ENCODE data around the gene RNASEH1. TPM values are rescaled to one million over a fixed set of nuclear protein-coding genes. Genes with fewer than 3 reads are reported as not detected.

RNASEH1 gene
- total and polyA plus RNA-seq, 2 of the 13 experiments (the other 11 are each of a cell fraction or from before 2014, with no cell fraction given) = 14.5 to 57.4 TPM

DNA sequence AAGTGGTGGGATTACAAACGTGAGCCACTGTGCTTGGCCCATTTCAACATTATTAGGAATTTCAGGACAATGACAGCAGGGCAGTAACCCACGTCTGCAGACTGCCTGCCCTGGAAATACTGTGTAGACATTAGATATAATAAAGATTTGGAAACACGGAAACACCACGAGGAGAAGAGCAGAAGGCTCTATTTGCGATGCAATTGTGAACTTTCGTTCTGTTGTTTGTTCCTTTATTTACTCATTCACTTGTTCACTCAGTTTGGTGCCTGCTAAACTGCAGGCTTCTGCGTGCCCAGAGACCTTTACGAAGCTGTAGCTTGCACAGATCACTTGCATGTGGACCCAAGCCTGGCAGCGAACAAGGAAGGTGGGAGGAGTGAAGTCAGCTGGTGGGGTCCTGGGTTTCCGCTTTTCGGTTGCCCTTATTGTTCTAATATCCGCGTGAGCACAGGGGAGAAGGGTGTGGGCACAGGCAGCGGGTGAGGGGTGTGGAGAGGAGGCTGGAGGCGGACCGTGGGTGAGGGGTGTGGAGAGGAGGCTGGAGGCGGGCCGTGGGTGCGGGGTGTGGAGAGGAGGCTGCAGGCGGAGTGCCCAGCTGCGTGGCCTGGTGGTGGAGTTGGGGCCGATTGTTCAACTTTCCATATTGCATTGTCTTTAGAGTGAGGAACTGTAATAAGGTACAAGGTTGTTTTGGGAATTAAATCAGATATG lies 40.2 kb upstream of the RNASEH1 start (continued):
- TF ChIP-seq, protein P1, sequence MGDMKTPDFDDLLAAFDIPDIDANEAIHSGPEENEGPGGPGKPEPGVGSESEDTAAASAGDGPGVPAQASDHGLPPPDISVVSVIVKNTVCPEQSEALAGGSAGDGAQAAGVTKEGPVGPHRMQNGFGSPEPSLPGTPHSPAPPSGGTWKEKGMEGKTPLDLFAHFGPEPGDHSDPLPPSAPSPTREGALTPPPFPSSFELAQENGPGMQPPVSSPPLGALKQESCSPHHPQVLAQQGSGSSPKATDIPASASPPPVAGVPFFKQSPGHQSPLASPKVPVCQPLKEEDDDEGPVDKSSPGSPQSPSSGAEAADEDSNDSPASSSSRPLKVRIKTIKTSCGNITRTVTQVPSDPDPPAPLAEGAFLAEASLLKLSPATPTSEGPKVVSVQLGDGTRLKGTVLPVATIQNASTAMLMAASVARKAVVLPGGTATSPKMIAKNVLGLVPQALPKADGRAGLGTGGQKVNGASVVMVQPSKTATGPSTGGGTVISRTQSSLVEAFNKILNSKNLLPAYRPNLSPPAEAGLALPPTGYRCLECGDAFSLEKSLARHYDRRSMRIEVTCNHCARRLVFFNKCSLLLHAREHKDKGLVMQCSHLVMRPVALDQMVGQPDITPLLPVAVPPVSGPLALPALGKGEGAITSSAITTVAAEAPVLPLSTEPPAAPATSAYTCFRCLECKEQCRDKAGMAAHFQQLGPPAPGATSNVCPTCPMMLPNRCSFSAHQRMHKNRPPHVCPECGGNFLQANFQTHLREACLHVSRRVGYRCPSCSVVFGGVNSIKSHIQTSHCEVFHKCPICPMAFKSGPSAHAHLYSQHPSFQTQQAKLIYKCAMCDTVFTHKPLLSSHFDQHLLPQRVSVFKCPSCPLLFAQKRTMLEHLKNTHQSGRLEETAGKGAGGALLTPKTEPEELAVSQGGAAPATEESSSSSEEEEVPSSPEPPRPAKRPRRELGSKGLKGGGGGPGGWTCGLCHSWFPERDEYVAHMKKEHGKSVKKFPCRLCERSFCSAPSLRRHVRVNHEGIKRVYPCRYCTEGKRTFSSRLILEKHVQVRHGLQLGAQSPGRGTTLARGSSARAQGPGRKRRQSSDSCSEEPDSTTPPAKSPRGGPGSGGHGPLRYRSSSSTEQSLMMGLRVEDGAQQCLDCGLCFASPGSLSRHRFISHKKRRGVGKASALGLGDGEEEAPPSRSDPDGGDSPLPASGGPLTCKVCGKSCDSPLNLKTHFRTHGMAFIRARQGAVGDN (CRISPR knock-in tag; IDR thresholded peaks at IDR 0.05) = peak; percentile 59
- TF ChIP-seq NFRKB (IDR thresholded peaks at IDR 0.05) (no peak), ZNF607 (CRISPR knock-in tag; IDR thresholded peaks at IDR 0.05; ENCODE audit: borderline replicate concordance) (no peak), ZNF562 (CRISPR knock-in tag; IDR thresholded peaks at IDR 0.05; ENCODE audit: borderline replicate concordance) (no peak), ZBTB38 (CRISPR knock-in tag; IDR thresholded peaks at IDR 0.05) (0 out of 2 replicates have a peak, but pooled peaks have one; percentile 30), AGO1 (IDR thresholded peaks at IDR 0.05; ENCODE audit: low read depth, low read length, poor library complexity, severe bottlenecking) (peak; percentile 36), MED1 (CRISPR knock-in tag; IDR thresholded peaks at IDR 0.05) (no peak)
- TF ChIP-seq, protein P2, sequence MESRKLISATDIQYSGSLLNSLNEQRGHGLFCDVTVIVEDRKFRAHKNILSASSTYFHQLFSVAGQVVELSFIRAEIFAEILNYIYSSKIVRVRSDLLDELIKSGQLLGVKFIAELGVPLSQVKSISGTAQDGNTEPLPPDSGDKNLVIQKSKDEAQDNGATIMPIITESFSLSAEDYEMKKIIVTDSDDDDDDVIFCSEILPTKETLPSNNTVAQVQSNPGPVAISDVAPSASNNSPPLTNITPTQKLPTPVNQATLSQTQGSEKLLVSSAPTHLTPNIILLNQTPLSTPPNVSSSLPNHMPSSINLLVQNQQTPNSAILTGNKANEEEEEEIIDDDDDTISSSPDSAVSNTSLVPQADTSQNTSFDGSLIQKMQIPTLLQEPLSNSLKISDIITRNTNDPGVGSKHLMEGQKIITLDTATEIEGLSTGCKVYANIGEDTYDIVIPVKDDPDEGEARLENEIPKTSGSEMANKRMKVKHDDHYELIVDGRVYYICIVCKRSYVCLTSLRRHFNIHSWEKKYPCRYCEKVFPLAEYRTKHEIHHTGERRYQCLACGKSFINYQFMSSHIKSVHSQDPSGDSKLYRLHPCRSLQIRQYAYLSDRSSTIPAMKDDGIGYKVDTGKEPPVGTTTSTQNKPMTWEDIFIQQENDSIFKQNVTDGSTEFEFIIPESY (CRISPR knock-in tag; IDR thresholded peaks at IDR 0.05) = peak; percentile 72; the same call in 1 of the 2 replicates
- TF ChIP-seq, protein P3, sequence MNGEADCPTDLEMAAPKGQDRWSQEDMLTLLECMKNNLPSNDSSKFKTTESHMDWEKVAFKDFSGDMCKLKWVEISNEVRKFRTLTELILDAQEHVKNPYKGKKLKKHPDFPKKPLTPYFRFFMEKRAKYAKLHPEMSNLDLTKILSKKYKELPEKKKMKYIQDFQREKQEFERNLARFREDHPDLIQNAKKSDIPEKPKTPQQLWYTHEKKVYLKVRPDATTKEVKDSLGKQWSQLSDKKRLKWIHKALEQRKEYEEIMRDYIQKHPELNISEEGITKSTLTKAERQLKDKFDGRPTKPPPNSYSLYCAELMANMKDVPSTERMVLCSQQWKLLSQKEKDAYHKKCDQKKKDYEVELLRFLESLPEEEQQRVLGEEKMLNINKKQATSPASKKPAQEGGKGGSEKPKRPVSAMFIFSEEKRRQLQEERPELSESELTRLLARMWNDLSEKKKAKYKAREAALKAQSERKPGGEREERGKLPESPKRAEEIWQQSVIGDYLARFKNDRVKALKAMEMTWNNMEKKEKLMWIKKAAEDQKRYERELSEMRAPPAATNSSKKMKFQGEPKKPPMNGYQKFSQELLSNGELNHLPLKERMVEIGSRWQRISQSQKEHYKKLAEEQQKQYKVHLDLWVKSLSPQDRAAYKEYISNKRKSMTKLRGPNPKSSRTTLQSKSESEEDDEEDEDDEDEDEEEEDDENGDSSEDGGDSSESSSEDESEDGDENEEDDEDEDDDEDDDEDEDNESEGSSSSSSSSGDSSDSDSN (CRISPR knock-in tag; IDR thresholded peaks at IDR 0.05) = 0 out of 2 replicates have a peak, but pooled peaks have one; percentile 5
- TF ChIP-seq, protein P4, sequence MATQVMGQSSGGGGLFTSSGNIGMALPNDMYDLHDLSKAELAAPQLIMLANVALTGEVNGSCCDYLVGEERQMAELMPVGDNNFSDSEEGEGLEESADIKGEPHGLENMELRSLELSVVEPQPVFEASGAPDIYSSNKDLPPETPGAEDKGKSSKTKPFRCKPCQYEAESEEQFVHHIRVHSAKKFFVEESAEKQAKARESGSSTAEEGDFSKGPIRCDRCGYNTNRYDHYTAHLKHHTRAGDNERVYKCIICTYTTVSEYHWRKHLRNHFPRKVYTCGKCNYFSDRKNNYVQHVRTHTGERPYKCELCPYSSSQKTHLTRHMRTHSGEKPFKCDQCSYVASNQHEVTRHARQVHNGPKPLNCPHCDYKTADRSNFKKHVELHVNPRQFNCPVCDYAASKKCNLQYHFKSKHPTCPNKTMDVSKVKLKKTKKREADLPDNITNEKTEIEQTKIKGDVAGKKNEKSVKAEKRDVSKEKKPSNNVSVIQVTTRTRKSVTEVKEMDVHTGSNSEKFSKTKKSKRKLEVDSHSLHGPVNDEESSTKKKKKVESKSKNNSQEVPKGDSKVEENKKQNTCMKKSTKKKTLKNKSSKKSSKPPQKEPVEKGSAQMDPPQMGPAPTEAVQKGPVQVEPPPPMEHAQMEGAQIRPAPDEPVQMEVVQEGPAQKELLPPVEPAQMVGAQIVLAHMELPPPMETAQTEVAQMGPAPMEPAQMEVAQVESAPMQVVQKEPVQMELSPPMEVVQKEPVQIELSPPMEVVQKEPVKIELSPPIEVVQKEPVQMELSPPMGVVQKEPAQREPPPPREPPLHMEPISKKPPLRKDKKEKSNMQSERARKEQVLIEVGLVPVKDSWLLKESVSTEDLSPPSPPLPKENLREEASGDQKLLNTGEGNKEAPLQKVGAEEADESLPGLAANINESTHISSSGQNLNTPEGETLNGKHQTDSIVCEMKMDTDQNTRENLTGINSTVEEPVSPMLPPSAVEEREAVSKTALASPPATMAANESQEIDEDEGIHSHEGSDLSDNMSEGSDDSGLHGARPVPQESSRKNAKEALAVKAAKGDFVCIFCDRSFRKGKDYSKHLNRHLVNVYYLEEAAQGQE (IDR thresholded peaks at IDR 0.05; ENCODE audit: borderline replicate concordance in 1 of 2, low read depth in 1 of 2, low read length in 2 of 2) = no peak
- TF ChIP-seq, protein P5, sequence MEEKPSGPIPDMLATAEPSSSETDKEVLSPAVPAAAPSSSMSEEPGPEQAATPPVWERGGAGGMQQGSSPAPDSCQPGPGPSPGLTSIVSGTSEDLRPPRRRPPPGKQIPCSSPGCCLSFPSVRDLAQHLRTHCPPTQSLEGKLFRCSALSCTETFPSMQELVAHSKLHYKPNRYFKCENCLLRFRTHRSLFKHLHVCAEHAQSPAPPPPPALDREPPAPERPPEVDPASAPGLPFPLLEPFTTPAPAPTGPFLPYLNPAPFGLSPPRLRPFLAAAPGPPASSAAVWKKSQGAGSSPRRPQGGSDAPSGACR (CRISPR knock-in tag; IDR thresholded peaks at IDR 0.05) = no peak
- TF ChIP-seq, protein P6, sequence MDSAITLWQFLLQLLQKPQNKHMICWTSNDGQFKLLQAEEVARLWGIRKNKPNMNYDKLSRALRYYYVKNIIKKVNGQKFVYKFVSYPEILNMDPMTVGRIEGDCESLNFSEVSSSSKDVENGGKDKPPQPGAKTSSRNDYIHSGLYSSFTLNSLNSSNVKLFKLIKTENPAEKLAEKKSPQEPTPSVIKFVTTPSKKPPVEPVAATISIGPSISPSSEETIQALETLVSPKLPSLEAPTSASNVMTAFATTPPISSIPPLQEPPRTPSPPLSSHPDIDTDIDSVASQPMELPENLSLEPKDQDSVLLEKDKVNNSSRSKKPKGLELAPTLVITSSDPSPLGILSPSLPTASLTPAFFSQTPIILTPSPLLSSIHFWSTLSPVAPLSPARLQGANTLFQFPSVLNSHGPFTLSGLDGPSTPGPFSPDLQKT (CRISPR knock-in tag; IDR thresholded peaks at IDR 0.05; ENCODE audit: borderline replicate concordance) = no peak

Measured in HepG2 (cell line).